GM12878 (cell line): Measurements from ENCODE around the gene FSD1L.

Source experiments
- ATF2 ChIP-seq: IDR thresholded peaks from 2 replicates; pipeline ENCODE4 v1.6.1; 2012; ENCODE audit warnings: low read length, inconsistent platforms
- CEBPB ChIP-seq, 2 experiments: fragments of 150-350 bp in 1 of 2; IDR thresholded peaks; 2 replicates each; pipeline ENCODE4 v1.6.1; 2012 to 2014; ENCODE audit warnings: low read depth in 2 of 2, low read length in 2 of 2, borderline replicate concordance in 1 of 2, inconsistent platforms in 1 of 2
- CTCF ChIP-seq, 3 experiments: IDR thresholded peaks in 2 of 3; conservative IDR thresholded peaks in 1 of 3; 2 replicates each; pipeline ENCODE4 v1.5.1; 2011; ENCODE audit warnings: low read depth in 3 of 3, low read length in 3 of 3, mild to moderate bottlenecking in 3 of 3, control low read depth in 2 of 3, moderate library complexity in 2 of 3, inconsistent platforms in 1 of 3, mixed read lengths in 1 of 3; ENCODE audit not compliant: control insufficient read depth in 2 of 3, insufficient read depth in 1 of 3; ENCODE audit errors: extremely low read depth in 1 of 3
- RAD21 ChIP-seq: IDR thresholded peaks from 2 replicates; pipeline ENCODE4 v1.6.1; 2011; ENCODE audit warnings: mild to moderate bottlenecking, low read depth, low read length, moderate library complexity; ENCODE audit not compliant: insufficient read depth
- SP1 ChIP-seq: IDR thresholded peaks from one replicate; pipeline ENCODE4 v1.6.1; 2011; ENCODE audit warnings: low read depth, low read length
- SRF ChIP-seq, 2 experiments: IDR thresholded peaks; 2 replicates each; pipeline ENCODE4 v1.6.1; 2011; ENCODE audit warnings: low read depth in 2 of 2, low read length in 2 of 2, mild to moderate bottlenecking in 1 of 2, moderate library complexity in 1 of 2
- ZNF274 ChIP-seq: IDR thresholded peaks from one replicate; pipeline ENCODE4 v1.8.0; 2011; ENCODE audit not compliant: insufficient read length, insufficient read depth
- ZSCAN29 ChIP-seq: fragments of 450-650 bp; IDR thresholded peaks from 2 replicates; pipeline ENCODE4 v1.6.1; 2017; ENCODE audit warnings: mild to moderate bottlenecking, moderate library complexity

GRCh38 chr9:105418588-105419500 is 29.0 kb upstream of the FSD1L start:
- no peak for TF ChIP-seq SP1
- no peak for TF ChIP-seq CEBPB (IDR thresholded peaks at IDR 0.05; ENCODE audit: borderline replicate concordance in 1 of 2, low read depth in 2 of 2, low read length in 2 of 2)
- no peak for TF ChIP-seq SRF (IDR thresholded peaks at IDR 0.05; ENCODE audit: low read depth in 2 of 2, low read length in 2 of 2)
- no peak for TF ChIP-seq ZNF274
- no peak for TF ChIP-seq ZSCAN29
- TF ChIP-seq CTCF (IDR thresholded peaks at IDR 0.05 in 2 of 3, conservative IDR thresholded peaks at IDR 0.05 in 1 of 3; ENCODE audit: control insufficient read depth in 2 of 3, extremely low read depth in 1 of 3, insufficient read depth in 1 of 3, low read depth in 3 of 3, low read length in 3 of 3) = no peak
- no peak for TF ChIP-seq RAD21
- no peak for TF ChIP-seq ATF2
